ENCODE results near the gene ZNF439.
A peak's percentile ranks its signal among the peaks of the same experiment; 100 is the strongest.
"Not testable (repeated sequence)": the region's sequence is repeated elsewhere in the genome, so short reads cannot be mapped to it uniquely, and the experiment has no call there.

Gene ZNF439

DNA sequence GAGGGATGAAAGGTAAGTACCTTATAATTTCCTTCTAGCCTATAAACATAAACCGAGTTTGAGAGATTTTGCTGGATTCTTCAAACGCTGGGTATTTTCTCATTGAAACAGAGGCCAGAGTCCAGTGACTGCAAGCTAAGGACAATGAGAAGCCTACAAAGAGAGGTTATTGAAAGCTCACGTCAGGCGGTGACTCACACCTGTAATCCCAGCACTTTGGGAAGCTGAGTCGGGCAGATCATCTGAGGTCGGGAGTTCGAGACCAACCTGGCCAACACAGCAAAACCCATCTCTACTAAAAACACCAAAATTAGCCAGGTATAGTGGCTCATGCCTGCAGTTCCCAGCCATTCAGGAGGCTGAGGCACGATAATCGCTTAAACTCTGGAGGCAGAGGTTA, 24.1 kb downstream of the ZNF439 start:
- no peak for DNase-seq

DNA sequence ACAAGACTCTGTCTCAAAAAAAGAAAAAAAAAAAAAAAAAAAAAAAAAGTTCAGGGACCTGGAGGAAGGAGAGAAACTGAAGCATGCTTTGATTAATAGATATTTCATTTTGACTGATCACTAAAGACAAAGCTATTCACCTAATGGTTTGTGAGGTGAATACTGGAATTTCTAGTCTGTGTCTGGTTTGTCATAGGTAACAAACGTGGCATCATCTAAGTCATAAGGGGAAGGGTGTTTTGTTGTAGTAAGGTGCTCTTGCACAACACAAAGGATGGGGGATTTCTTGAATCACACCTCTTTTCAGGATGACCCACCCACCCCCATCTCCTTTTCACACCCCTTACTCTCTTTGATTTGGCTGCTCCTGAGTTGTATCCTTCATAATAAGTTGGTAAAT, 25.2 kb downstream of the ZNF439 start:
- no peak for DNase-seq

DNA sequence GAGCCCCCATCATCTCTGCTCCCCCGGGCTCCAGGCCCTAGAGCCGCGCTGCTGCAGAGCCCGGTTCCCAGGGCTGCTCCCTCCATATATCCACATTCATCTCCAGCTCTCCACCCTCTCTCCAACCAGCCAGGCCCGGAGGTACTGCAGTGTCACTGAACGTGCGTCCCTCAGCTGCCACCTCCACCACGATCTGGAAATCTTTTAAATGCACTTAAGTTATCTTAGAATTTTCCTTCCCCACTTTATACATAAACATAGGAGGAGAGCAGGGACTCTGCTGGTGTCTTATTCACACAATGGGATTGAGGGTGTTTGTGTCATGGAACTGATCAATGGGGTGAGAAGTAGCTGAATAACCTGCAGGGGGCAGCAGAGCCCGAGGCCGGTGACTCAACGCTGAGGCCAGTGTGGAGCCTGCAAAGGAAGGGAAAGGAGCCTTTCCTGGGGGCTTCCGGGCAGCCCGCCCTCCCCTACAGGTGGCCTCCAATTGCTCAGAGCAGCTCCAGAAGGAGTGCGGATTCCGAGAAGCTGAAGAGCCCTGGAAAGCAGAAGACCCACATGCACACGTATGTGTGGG, 31.3 kb downstream of the ZNF439 start:
- DNase-seq = not testable (repeated sequence)

DNA sequence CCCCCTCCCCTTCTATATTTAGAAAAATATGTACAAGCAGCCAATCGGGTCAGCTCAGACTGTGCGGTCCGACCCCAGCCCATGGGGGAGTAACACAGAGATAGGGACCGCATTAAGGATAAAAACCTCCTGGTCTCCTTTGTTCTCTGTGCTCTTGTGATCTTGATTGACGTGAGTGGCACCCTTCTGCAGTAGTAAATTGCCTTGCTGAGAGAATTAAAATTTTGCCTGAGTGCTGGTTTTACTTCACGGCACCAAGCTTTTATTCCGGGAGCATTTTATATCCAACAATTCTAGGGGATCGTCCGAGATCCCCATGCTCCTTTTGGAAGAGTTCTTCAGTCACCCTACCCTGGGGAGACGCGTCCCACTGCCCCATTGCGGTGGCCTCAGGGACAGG, 32.1 kb downstream of the ZNF439 start:
- no peak for DNase-seq

DNA sequence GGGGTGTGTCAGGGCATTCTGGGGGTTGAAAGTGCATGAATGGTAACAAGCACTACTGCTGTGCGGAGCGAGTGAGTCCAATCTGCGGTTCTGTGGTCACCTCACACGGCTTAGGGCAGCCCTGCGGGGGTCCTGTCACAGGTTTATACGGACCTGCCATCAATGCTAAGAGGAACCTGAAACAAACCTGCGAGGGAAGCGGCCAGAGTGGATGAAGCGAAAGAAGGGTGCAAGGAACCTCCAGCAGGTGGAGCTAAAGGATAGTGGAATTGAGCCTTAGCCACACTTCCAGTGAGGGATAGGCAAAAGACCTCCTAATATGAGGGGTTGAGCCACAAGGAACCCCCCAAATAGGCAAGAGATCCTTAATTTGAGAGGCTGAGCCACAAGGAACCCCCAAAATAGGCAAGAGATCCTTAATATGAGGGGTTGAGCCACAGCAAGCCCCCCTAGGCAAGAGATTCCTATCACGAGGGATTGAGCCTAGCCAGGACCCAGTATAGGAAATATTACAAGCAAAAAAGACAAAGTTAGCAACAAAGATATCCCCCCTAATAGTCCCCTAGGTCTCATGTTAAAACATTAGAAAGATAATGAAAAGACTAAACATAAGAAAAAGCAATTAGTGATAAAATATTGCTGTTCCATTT, 32.8 kb downstream of the ZNF439 start:
- peak; percentile 4 for DNase-seq

DNA sequence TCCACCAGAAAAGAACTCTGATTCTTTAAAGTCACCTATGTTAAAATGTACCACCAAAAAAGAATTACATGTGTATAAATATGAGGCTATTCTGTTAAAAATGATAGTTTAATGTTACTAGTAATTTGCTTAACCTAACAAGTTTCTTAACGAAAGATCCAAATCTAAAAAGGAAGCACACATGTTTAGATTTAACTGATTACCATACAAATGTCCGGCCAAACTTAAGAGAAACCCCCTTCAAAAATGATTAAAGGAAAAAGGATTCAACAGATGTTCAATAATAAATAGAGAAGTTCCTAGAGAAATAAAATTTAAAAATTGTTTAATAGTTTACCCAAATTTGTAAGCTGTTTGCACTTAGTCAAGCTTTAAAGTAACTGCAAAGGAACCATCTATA, 34.1 kb downstream of the ZNF439 start:
- no peak for DNase-seq

DNA sequence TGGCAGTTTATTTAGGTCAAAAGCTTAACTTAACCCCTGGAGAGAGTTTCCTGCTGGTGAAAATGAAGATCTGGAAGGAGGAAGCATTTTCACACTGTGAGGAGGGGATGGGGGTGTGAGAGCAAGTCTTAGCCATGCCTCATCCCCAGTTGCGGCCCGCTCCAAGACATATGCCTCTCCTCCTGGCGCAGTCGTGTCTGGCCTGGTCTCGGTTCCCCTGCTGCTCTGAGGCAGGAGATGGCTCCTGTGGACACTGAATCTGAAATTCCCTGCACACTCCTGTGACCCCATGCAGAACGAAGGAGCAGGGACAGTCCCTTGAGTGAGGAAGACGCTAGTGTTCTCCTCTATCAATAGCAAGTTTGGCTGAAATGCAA, 38.7 kb downstream of the ZNF439 start:
- DNase-seq = no peak

DNA sequence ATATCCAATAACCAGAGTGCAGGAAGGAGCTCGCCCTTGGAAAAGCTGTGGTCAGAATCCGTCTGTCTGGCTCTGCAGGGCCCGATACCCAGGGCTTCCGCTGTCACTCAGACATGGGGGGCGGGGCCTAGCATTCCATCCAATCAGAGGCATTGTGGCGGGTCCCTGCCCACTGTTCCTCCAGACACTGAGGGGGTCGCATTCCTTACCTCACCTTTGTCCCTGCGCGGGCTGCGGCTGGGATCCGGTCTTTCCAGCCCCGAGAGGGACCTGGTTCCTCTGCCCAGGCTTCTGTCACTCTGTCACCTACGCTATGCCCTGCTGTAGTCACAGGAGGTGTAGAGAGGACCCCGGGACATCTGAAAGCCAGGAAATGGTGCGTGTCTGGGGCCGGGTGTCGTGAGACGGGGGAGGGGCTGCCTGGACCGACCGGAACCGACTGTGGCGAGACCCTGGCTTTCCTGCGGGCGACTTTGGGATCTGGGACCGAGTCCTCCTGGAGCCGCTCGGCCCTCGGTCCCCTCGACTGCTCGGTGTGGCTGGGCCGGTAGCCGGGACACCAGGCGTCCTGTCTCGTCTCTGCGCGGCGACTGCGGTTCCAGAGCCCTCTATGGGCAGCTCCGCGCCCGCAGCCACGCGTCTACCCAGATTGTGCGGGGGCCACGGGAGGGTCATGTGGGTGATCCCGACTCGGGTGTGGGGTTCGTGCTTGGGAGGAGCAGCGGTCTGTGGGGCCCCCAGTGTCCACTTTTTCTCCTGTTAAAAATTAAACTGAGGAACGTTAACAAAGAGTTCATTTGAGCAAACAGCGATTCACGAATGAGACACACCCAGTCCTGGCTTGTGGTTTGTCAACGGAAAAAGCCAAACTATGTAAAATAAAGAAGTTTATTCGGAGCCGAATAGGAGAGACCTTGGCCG, 39.3 kb downstream of the ZNF439 start, which contains the start of gene ZNF69:
Gene ZNF69 (plus strand): TSS at position 172 of the 921 bp plus-strand sequence. CDS start 142 bp downstream, at position 314.
- DNase-seq = peak; percentile 59

DNA sequence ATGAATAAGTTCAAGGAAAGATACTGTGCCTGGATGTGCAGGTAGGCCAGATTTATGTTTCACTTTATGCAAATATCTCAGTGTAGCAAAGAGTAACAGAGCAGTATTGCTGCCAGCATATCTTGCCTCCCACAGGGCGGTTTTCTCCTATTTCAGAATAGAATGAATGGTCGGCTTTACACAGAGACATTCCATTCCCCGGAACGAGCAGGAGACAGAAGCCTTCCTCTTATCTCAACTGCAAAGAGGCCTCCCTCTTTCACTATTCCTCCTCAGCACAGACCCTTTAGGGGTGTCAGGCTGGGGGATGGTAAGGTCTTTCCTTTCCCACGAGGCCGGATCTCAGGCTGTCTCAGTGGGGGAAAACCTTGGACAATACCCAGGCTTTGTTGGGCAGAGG, 41.4 kb downstream of the ZNF439 start:
- not testable (repeated sequence) for DNase-seq

DNA sequence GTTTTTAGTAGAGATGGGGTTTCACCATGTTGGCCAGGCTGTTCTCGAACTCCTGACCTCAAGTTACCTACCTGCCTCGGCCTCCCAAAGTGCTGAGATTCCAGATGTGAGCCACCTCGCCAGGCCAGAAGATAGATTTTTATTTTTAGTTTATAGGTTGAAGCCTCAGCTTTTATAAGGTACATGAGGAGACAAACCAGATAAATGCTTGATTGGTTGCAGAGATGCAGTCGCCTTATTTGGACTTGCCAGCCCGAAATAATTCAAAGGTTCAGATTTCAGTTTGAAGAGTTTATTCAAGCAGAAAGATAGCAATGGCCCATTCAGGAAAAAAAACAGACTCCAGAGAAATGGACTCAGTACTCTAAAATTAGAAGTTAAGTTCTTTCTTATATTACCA, 42.1 kb downstream of the ZNF439 start:
- no peak for DNase-seq

DNA sequence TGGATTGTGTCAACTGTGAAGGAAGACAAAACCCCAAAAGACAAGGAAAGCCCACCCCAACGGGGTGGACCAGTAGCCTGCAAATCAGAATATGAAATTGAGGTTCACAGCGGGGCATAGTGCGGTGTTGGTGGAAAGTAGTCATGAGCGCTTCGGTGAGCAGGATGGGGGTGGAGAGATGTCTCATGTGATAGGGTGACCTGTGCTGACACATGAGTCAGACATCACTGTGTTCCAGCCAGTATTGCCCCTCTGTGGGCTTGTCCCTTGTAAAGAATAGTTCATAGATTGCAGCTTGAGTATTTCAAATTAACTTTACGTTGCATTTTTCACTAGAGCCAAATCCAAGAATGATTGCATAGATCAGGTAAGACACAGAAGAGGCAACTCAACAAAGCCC, 46.3 kb downstream of the ZNF439 start:
- DNase-seq = no peak

DNA sequence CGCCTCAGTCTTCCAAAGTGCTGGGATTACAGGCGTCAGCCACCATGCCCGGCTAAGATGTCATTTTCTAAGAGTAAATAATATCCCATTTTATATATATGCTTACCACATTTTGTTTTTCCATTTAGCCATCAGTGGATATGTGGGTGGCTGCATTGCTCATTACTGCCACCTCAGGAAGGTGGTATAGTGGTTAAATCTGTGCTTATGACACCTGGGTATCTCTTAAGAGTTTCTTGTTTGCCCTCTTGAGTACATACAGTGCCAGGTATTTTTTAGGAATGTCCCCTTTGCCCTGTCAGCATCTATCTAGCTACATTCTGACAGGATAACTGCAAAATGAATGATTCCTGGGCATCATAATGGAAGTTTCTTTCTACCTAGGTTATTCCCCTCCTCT, 53.7 kb downstream of the ZNF439 start:
- DNase-seq = no peak

DNA sequence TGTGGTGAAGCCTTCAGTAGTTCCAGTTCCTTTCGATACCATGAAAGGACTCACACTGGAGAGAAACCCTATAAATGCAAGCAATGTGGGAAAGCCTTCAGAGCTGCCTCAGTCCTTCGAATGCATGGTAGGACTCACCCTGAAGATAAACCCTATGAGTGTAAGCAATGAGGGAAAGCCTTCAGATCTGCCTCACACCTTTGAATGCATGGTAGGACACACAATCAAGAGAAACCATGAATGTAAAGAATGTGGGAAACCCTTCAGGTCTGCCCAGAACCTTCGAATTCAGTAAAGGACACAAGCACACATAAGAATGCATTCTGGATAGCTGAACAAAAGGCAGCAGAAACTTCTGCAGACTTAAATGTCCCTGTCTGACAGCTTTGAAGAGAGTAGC, 57.4 kb downstream of the ZNF439 start:
- no peak for DNase-seq

DNA sequence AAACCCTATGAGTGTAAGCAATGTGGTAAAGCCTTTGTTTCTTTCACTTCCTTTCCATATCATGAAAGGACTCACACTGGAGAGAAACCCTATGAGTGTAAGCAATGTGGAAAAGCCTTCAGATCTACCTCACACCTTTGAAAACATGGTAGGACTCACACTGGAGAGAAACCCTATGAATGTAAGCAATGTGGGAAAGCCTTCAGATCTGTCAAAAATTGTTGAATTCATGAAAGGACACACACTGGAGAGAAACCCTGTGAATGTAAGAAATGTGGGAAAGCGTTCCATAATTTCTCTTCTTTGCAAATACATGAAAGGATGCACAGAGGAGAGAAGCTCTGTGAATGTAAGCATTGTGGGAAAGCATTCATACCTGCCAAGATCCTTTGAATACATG, 63.4 kb downstream of the ZNF439 start:
- not testable (repeated sequence) for DNase-seq

DNA sequence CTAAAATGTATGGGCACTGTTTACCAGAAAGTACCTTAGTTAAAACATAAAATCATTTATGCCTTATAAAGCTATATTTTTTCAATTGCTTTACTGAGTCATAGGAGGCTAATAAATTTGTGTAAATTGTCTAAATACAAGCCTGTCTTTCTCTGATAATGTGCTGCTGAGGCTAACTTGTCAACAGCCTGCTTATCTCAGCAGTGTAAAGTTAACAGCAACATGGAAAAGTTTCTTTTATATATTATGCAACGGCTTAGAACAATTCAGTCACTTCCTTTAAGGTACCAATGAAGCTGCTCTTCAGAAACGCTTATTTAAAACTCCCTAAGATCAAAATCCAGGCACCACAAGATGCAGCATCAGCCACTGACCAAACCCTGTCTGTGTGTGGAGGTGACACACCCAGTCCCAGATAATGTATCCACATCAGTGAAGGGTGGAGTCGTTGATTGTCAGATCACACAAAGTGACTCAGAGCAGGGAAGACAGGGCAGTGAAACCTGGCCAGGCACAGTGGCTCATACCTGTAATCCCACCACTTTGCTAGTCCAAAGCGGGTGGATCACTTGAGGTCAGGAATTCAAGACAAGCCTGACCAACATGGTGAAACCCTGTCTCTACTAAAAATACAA, 66.0 kb downstream of the ZNF439 start:
- not testable (repeated sequence) for DNase-seq

Data from kidney glomerular epithelial cell (primary cell).